Right ventricle myocardium superior (tissue), 1 donor: ENCODE data around the gene FBXO3. TPM values are rescaled to one million over a fixed set of nuclear protein-coding genes. Genes with fewer than 3 reads are reported as not detected.

Experiments used
- ATAC-seq: fragments of 200-7000 bp; cut with Tn5 transposase; one replicate; pipeline ENCODE4 v1.9.1; 2020; ENCODE audit warnings: mild to moderate bottlenecking; ENCODE audit not compliant: poor library complexity
- DNase-seq: peaks from one replicate; pipeline ENCODE4 v3.0.0-alpha.2; 2020
- intact Hi-C: fragments of 100-400 bp; cut with DNase I; formaldehyde crosslinking; loops from one replicate; pipeline ENCODE4 v1.11.2; 2022
- total RNA-seq: library from RNA; stranded (reverse); fragmentation: NEBNext Ultra II Directional; extraction: Animal tissue kit (Norgen Biotek cat#: 25700); gene quantifications from one replicate; pipeline ENCODE4 v1.2.1, GENCODE V29; 2021
- donor health status: DM: no; HTN: yes; CAD: no; lungs with severe emphysema.

Gene FBXO3
- total RNA-seq, 1 donor from 2014 or later: 45.3 TPM

- intact Hi-C loops: loop anchor here (10.0 kb wide), 1 partner anchor 532 kb away; the partner anchor contains the start of gene CSTF3
- ATAC-seq: no peak
- DNase-seq: no peak
Measured at GRCh38 chr11:33696411-33696810, 77.9 kb downstream of the FBXO3 start.

GRCh38 chr11:33695051-33695566 is 79.2 kb downstream of the FBXO3 start:
- ATAC-seq: no peak
- DNase-seq: peak; percentile 54
- intact Hi-C loops: loop anchor here (10.0 kb wide), 1 partner anchor 530 kb away; the partner anchor contains the start of gene CSTF3

GRCh38 chr11:33694346-33695050 is 79.8 kb downstream of the FBXO3 start:
- DNase-seq: no peak
- no peak for ATAC-seq
- intact Hi-C loops: loop anchor here (5.0 to 10.0 kb wide), 2 partner anchors 43 to 530 kb away; partner anchors contain the start of genes CD59 and CSTF3

- intact Hi-C loops: loop anchor here (5.0 to 10.0 kb wide), 2 partner anchors 45 to 528 kb away; partner anchors contain the start of genes CD59 and CSTF3
- DNase-seq (no peak), ATAC-seq (no peak)
Measured at GRCh38 chr11:33692541-33692940, 81.8 kb downstream of the FBXO3 start.

- intact Hi-C loops: loop anchor here (5.0 to 10.0 kb wide), 2 partner anchors 45 to 527 kb away; partner anchors contain the start of genes CD59 and CSTF3
- DNase-seq (peak; percentile 67), ATAC-seq (peak; percentile 59)
Measured at GRCh38 chr11:33692013-33692504, 82.3 kb downstream of the FBXO3 start.

- no peak for DNase-seq
- intact Hi-C loops: loop anchor here (5.0 to 10.0 kb wide), 2 partner anchors 46 to 526 kb away; partner anchors contain the start of genes CD59 and CSTF3
- no peak for ATAC-seq
Measured at GRCh38 chr11:33691066-33691864, 83.1 kb downstream of the FBXO3 start.

Other genes starting within 250 kb of the FBXO3 start
- not detected for gene C11orf91, start 73.7 kb downstream of the FBXO3 start, total RNA-seq
- 713 TPM for gene CD59, start 38.1 kb downstream of the FBXO3 start, total RNA-seq
- 9.1 TPM for gene LMO2, start 117.6 kb upstream of the FBXO3 start, total RNA-seq